D721Med (cell line): Measurements from ENCODE around the gene NFIL3.

Experiments used
- DNase-seq: peaks from one replicate; pipeline ENCODE4 v3.0.0; 2011; ENCODE audit warnings: low spot score; ENCODE audit not compliant: insufficient read length
- FAIRE-seq: peaks from 2 replicates; lab custom pipeline; 2011; peaks lifted over from hg19 to GRCh38; lab: Jason Lieb, UNC
- TF ChIP-seq, protein P1 (sequence below): IDR thresholded peaks from 2 replicates; pipeline ENCODE4 v1.5.1; 2012; ENCODE audit warnings: mild to moderate bottlenecking, control low read depth; ENCODE audit not compliant: insufficient read depth; ENCODE audit errors: missing control alignments

Gene NFIL3

DNA sequence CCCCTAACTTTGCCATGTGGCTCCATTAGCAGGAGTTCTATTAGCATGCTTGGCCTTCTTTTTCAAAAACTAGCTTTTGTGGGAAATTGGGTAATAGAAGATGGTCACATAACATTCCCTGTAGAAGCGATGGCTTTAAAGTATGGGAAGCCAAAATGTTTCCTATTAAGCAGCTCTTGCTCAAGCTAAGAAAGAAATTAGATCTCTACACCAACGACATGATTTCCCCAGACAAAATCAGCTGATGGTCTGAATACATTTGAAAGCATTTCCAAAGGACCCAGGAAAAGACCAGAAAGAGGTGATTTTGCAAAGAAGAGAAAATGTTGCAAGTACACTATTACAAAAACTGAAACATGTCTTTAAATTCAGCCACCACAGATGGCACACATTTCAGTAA is 4.8 kb upstream of the NFIL3 start:
- DNase-seq (no peak), FAIRE-seq (no peak)
- TF ChIP-seq, protein P1, sequence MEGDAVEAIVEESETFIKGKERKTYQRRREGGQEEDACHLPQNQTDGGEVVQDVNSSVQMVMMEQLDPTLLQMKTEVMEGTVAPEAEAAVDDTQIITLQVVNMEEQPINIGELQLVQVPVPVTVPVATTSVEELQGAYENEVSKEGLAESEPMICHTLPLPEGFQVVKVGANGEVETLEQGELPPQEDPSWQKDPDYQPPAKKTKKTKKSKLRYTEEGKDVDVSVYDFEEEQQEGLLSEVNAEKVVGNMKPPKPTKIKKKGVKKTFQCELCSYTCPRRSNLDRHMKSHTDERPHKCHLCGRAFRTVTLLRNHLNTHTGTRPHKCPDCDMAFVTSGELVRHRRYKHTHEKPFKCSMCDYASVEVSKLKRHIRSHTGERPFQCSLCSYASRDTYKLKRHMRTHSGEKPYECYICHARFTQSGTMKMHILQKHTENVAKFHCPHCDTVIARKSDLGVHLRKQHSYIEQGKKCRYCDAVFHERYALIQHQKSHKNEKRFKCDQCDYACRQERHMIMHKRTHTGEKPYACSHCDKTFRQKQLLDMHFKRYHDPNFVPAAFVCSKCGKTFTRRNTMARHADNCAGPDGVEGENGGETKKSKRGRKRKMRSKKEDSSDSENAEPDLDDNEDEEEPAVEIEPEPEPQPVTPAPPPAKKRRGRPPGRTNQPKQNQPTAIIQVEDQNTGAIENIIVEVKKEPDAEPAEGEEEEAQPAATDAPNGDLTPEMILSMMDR, result no peak

DNA sequence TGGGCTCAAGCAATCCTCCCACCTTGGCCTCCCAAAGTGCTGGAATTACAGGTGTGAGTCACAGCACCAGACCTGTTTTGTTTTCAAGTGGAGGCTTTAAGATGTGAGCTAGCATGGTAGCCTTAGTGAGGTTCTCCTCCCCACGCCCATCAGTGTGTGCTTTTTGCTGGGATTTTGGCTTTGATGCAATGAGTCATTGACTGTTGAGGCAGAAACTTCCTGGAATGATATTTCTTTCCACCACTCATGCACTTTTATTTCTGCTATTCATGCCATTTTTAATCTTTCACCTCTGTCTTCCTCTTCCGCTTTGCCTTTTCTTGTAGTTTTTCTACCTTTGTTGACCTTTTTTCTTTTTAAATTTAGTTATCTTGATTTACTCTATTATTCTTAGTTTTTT is 4.2 kb upstream of the NFIL3 start:
- TF ChIP-seq, protein P1, result no peak
- no peak for FAIRE-seq
- no peak for DNase-seq

DNA sequence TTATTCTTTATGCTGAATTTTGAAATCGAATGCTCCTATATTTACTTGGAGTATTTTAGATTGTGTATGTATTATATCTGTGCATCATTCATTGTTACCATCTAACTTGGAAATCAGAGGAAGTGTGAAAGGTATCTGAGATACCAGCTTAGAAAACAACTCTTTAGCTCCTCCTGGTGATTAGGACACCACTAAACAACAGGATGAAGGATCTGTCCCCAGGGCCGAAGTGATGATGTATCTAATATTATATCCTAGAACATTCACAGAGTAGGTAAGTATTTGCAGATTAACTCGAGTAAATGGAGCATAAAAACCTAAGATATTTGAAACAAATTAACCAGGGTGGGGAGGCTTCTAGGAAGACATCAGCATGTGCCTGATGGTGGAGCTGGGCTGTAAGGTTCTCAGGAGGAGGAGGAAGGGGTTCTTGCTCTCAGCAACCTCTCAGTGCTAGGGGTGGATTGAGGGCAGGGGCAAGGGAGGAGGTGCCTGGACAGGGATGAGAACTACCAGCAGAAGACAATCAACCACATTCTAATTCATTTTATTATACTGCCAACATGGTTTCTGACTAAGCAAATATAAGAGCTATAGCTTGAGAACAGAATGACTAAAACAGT is 2.6 kb upstream of the NFIL3 start:
- no peak for FAIRE-seq
- TF ChIP-seq, protein P1, result peak; percentile 34
- no peak for DNase-seq

DNA sequence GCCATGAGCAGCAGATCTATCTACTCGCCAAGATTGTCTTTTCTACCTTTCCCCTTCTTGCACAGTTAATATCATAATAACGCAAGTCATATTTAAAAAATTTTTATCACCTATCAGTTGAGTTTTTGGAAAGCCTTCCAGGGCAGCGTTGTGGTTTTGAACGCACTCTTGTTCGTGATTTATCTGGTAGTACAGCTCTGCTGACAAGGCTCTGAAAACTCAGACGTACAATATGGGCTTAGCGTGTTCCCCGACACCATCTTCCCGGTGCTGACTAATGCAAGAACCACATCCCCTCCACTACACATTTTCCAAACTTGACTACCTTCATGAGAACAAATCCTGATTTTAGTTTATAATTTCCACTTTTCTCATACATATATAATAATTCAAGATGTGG is 1.6 kb upstream of the NFIL3 start:
- TF ChIP-seq, protein P1, result no peak
- FAIRE-seq (no peak), DNase-seq (no peak)

DNA sequence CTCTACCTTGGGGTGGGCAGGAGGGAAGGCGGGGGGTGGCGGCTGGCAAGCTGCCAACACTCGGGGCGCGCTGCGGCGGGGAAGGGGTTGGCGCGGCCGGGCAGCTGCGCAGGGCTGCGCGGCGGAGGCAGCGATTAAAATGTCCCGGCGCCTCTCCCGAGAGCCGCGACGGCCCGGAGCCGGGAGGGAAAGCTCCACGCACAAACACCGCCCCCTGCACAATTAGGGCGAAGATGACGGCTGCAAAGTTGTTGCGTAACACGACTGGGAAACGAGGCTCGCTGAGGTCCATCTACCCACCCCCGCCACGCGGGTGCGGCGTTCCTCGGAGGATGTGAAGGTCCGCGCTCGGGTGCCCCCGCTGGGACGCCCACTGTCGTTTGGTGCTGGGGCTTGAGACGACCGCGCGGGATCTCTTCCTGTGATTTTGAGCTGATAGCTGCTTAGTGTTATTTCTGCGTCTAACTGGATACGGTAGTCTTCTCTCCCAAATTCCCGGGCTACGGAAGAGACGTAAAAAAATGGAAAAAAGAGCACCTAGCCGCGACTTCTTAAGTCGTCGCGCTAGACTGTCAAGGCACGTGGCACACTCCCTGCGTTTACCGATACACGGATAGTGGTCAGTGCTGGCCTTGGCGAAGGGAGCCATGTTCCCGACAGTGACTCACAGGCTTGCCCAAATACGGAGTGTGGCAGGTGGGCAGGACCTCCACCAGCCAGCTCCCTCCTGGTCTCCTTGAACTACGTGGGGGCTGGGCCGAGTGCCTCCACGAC is 958 bp upstream of the NFIL3 start:
- DNase-seq (no peak), FAIRE-seq (no peak)
- TF ChIP-seq, protein P1, result no peak

DNA sequence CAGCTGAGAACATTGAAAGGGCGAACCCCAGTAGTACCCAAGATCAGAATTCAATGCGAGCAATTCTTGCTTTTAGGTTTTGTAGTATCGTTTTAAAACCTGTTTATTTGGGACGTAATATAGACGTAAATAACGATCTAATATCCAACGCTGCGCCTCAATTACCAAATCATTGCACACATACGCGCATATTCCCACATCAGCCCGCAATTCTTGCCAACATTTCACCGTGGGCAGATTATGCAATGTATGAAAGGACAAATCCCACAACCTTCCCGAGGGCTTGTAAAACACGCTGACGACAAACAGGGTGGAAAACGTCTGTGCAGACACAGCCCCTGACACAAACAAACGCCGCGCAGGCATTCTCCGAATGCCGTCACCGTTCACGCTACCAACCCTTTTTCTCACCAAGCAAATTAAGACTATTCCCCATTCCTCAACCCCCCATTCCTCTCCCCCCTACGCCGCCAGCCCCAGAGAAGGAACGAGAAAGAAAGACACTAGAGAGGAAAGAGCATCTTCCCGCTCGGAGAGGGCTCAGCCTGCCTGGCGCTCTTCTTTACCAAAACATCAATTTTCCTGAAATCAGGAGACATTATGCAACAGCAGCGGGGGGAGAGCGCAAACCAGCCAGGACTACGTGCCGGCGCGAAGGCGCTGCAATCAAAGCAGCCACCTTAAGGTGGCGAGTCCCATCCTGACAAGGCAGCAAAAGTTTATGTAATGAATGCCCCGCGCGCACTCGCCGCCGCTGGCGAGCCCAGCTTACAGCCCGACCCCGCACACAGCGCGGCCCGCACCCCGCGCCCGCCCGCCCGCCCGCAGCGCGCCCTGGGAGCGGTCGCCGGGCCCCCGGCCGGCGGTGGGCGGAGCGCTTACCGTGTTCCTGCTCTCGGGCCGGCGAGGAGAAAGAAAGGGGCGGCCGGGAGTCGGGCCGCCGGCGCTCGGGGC is 597 bp downstream of the NFIL3 start:
- DNase-seq, result no peak
- no peak for FAIRE-seq
- TF ChIP-seq, protein P1, result no peak
